ENCODE measurements around the gene NCAM1.
A peak's percentile ranks its signal among the peaks of the same experiment; 100 is the strongest.

- TF ChIP-seq POLR2A (IDR thresholded peaks at IDR 0.05) (no peak), CTCF (IDR thresholded peaks at IDR 0.05) (peak; percentile 58 to 95 (median 89))
Measured at GRCh38 chr11:113305440-113306336, 344.5 kb downstream of the NCAM1 start.

Measured in Peyer's patch (tissue), 4 donors.